Activated CD4-positive, alpha-beta T cell treated with anti-CD3 and anti-CD28 coated beads, Interleukin-10, Interleukin-2, amounts not matched to agents 100 ng/mL and 50 ng/mL, durations not matched to agents 16 hours and 8 hours (primary cell): Measurements from ENCODE around the gene GNG7.

ENCODE experiments used
- DNase-seq: peaks from one replicate; pipeline ENCODE4 v3.0.0-alpha.2; 2020

The GNG7 gene

DNA sequence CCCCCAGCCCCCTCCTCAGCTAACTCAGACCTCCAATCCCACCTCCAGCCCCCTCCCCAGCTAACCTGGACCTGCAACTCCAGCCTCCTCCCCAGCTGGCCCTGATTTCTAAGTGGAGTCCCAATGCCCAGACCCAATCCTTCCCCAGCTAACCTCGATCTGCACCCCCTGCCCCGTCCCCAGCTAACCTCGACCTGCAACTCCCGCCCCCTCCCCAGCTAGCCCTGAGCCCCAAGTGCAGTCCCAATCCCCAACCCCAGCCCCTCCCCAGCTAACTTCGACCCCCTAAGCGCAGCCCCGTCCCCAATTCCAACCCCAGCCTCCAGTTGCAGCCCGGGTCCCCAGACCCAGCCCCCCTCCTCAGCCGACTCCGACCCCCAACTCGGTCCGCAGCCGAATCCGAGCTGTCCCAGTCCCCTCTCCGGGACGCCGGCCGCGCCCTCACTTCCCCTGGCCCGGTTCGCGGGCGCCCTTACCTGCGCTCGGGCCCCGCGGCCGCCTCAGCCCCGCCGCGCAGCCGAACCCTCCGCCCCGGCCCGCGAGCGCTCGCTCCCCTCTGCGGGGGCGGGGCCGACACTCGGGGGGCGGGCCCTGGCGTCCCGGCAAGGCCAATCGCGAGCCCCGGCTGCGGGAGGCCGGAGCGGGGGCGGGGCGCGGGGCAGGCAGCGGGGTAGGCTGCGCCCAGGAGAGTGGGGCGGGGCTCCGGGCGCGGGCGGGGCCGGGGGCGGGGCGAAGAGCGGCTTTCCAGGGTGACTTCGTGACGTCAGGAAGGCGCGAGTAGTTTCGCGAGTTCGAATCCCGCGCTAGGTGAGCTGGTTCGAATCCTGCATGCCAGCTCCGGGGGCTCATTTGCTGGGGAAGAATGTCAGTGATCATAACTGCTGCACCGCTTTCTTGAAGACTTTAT lies at the start of gene GNG7:
Gene GNG7 (minus strand): TSS at position 525 of the 907 bp plus-strand sequence. CDS start 182,006 bp downstream, outside the sequence.
- DNase-seq = peak; percentile 93

GRCh38 chr19:2751438-2751830 lies 48.9 kb upstream of the GNG7 start:
- no peak for DNase-seq

DNA sequence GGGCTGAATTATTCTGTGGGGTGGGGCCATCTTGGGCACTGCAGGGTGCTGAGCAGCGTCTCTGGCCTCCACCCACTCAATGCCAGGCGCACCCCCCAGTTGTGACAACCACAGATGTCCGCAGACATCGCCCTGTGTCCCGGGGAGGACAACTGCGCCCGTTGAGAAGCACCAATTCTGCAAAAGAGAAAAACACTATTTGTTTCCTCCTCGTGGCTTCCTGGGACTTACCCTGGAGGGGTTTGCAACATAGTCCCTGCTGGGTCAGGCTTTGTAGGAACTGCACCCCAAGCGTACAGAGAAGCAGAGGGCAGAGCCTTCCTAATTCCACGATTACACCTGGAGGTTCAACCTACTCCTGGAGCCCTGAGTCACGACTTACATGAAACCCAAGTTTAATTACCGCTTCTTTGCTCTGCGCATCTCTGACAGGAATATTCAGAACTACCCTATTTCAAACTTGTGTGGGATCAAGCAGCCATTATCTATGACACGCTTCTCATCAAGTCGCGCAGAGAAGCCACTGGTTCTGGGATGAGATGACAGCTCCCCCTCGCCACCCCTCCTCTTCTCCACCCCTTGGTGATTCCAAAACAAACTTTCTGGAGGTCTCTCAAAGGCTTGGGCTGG lies 48.4 kb upstream of the GNG7 start:
- no peak for DNase-seq

DNA sequence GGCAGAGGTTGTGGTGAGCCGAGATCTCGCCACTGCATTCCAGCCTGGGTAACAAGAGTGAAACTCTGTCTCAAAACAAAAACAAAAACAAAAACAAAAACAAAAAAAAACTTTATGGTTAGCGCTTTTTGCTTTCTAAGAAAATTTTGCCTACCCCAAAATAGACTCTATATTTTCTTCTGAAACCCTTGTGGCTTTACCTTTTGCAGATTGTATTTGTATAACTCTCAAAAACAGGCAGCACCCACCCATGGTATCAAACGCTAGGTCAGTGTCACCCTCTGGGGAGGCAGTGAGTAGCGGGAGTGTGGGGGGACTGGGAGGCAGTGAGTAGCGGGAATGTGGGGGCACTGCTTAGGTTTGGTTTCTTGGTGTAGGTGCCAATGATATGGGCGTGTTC lies 44.9 kb upstream of the GNG7 start:
- no peak for DNase-seq

DNA sequence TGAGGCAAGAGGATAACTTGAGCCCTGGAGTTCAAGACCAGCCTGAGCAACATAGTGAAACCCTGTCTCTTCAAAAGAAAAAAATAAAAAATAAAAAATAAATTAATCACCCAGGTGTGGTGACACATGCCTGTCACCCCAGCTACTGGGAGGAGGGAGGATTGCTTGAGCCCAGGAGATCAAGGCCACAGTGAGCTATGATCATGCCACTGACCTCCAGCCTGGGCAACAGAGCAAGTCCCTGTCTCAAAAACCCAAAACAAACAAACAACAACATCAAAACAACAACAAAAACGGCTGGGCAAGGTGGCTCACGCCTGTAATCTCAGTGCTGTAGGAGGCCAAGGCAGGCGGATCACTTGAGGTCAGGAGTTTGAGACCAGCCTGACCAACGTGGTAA lies 41.6 kb upstream of the GNG7 start:
- no peak for DNase-seq

DNA sequence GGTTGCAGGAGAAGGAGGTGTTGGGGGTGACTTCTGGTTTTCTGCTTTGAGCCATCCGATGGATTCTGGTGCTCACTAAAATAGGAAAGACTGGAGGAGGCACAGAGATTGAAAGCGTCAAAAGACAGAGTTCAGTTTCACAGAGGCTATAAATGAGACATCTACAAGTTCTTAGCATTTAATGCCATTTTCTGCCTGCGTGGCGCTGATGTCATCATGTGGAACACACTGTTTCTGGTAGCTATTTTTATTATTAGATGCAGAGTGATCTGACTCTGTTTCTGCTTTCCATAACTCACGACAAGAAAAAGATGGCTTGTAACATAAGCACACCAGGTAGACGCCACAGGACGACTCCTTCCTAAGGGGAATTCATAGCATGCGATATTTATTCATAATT lies 40.6 kb upstream of the GNG7 start:
- no peak for DNase-seq

DNA sequence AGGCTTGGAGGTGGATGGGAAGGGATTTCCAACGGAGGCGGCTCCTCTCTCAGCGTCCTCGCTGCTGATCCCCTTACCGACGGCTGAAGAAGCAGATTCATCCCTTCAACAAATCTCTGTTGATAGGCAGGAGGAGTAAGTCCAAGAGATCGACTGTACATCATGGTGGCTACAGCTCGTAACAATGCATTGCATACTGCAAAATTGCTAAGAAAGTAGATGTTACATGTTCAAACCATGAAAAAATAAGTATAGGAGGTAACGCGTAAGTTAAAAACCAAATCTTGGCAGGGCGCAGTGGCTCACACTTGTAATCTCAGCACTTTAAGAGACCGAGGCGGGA lies 37.8 kb upstream of the GNG7 start:
- DNase-seq = no peak

DNA sequence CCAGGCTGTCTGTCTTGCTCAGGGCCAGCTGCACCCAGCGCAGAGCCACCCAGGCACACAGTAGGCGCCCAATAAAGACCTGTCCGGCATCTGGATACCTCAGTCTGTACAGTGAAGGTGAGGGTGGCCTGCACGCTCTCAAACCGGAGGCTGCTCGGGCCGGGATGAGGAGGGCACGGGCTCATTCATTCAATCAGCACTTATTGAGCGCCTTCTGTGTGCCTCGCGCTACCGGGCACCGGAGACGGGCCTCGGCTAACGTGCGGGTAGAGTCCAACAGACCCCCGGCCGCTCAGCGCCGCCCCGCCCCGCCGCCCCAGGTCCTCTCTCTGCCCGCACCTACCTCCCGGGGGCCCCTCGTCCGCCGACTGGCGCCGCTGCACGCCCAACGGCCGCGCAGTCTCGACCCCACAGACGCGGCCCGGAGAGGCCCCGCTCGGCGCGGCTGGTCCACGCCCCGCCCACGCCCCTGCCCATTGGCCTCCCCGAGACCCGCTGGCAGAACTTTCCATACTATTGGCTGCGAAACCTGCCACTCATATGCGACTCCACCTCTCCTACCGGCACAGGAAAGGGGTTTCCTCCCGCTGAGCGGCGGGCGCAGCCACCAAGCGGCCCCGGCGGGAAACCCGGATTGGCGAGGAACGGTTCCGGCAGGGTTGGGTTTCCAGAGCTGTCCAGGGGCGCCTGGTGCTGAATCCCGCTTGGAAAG lies 37.3 kb upstream of the GNG7 start, which contains the start of gene SLC39A3:
Gene SLC39A3 (minus strand): TSS at position 416 of the 712 bp plus-strand sequence. CDS start 2,760 bp downstream, outside the sequence.
- DNase-seq = peak; percentile 100

DNA sequence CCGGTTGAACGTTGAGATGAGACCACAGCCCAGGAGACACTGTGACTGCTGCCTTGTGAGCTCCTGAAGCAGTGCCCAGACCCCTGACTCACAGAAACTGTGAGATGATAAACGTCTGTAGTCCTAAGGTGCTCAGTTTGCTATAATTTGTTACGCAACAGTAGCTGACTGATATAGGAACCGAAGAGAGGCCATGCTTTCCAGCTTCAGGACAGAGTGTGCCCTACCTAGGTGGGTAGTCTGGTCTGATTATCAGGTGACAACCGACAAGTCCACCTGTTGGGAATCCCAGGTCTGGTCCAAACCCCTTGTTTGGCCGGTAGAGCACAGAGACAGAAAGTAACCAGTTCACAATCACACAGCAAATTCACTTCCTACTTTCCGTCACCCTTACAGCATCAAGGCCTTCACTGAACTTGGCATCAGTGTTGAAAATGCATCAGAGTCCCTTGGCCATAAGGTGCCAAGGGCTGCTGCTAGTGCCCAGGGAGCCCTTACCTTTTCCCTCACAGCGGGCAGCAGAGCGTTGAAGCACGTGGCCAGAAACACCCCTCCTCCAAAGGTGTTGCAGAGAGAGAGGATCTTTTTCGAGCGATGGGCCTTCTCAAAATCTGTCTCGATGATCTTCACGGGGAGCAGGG lies 34.2 kb upstream of the GNG7 start:
- no peak for DNase-seq

DNA sequence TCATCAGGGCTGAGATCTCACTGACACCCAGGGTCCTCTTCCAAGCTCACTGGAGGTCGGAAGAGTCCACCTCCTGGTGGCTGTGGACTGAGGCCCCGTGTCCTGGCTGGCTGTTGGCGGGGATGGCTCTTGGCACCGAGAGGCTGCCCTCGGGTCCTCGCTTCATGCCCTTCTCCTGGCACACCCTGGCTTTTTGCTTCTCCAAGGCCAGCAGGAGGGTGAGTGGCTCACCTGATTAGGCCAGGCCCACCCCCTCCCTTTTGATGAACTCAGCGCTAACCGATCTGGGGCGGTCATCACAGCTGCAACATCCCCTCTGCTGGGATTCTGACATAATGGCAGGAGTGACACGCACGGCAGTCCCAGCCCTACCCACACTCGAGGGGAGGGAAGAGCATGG lies 32.9 kb upstream of the GNG7 start:
- no peak for DNase-seq

GRCh38 chr19:2734589-2735288 lies 32.2 kb upstream of the GNG7 start:
- no peak for DNase-seq

GRCh38 chr19:2733930-2734588 lies 31.6 kb upstream of the GNG7 start:
- no peak for DNase-seq

- no peak for DNase-seq
These were observed 30.4 kb upstream of the GNG7 start for GRCh38 chr19:2732883-2733282.

GRCh38 chr19:2732157-2732725 lies 29.7 kb upstream of the GNG7 start:
- DNase-seq = no peak

GRCh38 chr19:2731181-2731995 lies 28.9 kb upstream of the GNG7 start:
- no peak for DNase-seq

DNA sequence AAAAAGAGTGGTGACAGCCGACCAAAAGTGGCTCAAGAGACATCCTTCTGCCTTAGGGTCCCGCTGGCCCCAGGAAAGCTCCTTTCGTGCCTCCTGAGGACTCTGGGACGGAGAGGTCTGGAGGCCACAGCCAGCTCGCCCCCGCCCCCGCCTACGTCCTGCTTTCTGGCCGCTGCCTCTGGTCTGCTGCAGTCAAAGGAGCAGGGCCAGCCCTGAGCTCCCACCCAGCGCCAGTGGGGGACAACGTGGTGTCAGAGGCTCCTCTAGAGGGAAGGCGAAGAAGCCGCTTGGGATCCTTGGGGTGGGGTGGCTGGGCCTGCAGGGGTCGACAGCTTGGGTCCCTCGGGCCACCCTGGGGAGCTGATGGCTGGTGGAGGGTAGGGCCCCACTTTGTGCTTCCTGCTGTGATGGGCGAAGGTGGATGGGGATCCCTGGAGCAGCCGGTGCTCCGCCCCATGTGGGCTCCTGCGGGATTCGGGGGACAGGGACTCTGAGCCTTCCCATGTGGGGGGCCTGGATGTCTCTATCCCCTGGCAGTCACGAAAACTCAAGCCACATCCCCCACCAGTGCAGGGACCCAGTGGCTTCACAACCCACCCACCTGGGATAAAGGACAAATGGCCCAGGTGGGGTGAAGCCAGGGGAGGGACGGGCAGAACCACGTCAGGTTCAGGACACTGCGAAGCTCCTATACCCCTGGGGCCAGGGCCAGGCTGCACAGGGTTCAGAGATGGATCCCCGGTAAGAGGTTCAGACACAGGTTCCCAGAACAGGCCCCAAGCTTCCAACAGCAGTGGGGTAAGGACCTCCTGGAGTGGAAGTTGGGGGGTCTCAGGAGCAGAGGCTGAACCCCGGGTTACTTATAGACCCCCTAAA lies 27.7 kb upstream of the GNG7 start:
- DNase-seq = no peak

DNA sequence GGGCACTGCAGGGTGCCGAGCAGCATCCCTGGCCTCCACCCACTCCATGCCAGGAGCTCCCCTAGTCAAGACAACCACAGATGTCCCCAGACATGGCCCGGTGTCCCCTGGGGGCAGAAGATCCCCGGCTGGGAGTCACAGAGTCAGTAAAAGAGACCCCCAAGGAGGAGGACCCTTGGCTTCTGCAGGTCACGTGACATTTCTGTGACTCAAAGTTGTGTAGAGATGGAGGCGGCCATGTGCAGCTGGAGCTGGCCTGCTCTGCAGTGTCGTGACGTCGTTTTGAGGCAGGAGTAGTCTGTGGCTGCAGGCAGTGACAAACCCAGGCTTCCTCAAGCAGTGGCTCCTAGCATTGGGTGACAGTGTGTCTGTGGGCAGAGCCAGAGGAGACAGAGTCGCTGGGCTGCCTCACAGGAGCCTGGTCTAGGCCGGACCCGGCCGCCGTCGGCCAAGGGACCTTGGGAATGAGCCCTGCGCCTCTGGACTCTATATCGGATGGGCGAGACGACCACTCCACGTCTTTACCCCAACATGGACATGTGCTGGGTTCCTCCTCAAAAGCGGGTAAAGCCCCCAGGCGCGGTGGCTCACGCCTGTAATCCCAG lies 26.4 kb upstream of the GNG7 start:
- no peak for DNase-seq

DNA sequence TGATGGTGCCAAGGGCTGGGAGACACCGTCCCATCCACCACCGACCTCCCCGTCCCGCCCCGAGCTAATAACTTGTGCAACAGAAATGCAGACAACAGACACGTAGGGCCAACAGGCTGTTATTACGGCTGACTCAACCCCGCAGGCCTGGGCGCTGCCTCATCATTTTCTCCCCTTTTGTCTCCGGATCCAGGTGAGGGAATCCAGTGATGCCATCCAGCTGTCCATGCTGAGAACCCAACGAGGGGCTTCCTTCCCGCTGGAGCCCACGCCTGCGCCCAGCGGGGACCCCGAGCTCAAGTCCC lies 25.1 kb upstream of the GNG7 start:
- no peak for DNase-seq

GRCh38 chr19:2726904-2727639 lies 24.6 kb upstream of the GNG7 start:
- DNase-seq = no peak
